ENCODE results near the gene CRBN. TPM values are rescaled to one million over a fixed set of nuclear protein-coding genes. Genes with fewer than 3 reads are reported as not detected.
A peak's percentile ranks its signal among the peaks of the same experiment; 100 is the strongest.

CRBN gene
- total and polyA plus RNA-seq, 10 donors, result 33.4 to 123 (median 82.0) TPM

- Histone ChIP-seq H3K4me3 (no peak overlapping the region), H3K36me3 (peaks cover 0 to 80% (median 42%) of the 10 kb centered on the region in 6 donors), H3K4me1 (peaks cover 8 to 60% (median 26%) of the 10 kb centered on the region in 6 donors), H3K9me3 (no peaks in the 10 kb centered on the region), H3K27ac (no peak overlapping the region), H3K27me3 (replicated peaks in 1 of 7) (no peaks in the 10 kb centered on the region)
- TF ChIP-seq POLR2A (IDR thresholded peaks at IDR 0.05), result no peak
- no peak for TF ChIP-seq CTCF (IDR thresholded peaks at IDR 0.05 in 8 of 11, conservative IDR thresholded peaks at IDR 0.05 in 3 of 11)
- TF ChIP-seq POLR2AphosphoS5 (IDR thresholded peaks at IDR 0.05), result no peak
- intact Hi-C loops (cut with DNase I; ENCODE audit: low total_unique reads), result no loop called here
- WGBS, 5 donors, result 77 to 88% (median 87%) methylated on average over 6 of the region's 6 CpGs
- no peak for DNase-seq
Measured at GRCh38 chr3:3133500-3133899, 46.0 kb downstream of the CRBN start.

GRCh38 chr3:3129579-3129978, 49.9 kb downstream of the CRBN start:
- 53 to 68% (median 62%) methylated on average over 5 of the region's 5 CpGs for WGBS, 5 donors
- Histone ChIP-seq H3K27me3 (replicated peaks in 1 of 7) (no peaks in the 10 kb centered on the region), H3K27ac (peak overlapping the region in 1 of 8 donors; percentile 9), H3K4me3 (no peak overlapping the region), H3K36me3 (peaks cover 0 to 47% (median 30%) of the 10 kb centered on the region in 6 donors), H3K4me1 (peaks cover 14 to 69% (median 43%) of the 10 kb centered on the region in 6 donors), H3K9me3 (no peaks in the 10 kb centered on the region)
- DNase-seq, result no peak
- no peak for TF ChIP-seq CTCF (IDR thresholded peaks at IDR 0.05 in 8 of 11, conservative IDR thresholded peaks at IDR 0.05 in 3 of 11)
- TF ChIP-seq POLR2AphosphoS5 (IDR thresholded peaks at IDR 0.05), result no peak
- no peak for TF ChIP-seq POLR2A (IDR thresholded peaks at IDR 0.05)
- intact Hi-C loops (cut with DNase I; ENCODE audit: low total_unique reads), result no loop called here

- H3K36me3 ChIP-seq, result peaks cover 0 to 28% (median 25%) of the 10 kb centered on the region in 6 donors
- peak overlapping the region; percentile 66 to 94 (median 82) for H3K4me3 ChIP-seq
- no peaks in the 10 kb centered on the region for H3K27me3 ChIP-seq (replicated peaks in 1 of 7)
- TF ChIP-seq CTCF (IDR thresholded peaks at IDR 0.05 in 8 of 11, conservative IDR thresholded peaks at IDR 0.05 in 3 of 11) (no peak), POLR2A (IDR thresholded peaks at IDR 0.05) (no peak), POLR2AphosphoS5 (IDR thresholded peaks at IDR 0.05) (no peak)
- H3K27ac ChIP-seq, result peak overlapping the region; percentile 92 to 97 (median 95)
- H3K9me3 ChIP-seq, result no peaks in the 10 kb centered on the region
- intact Hi-C loops (cut with DNase I; ENCODE audit: low total_unique reads), result no loop called here
- H3K4me1 ChIP-seq, result peaks cover 14 to 49% (median 40%) of the 10 kb centered on the region in 6 donors
- peak; percentile 72 for DNase-seq
- 36 to 43% (median 38%) methylated on average over 20 of the region's 20 CpGs for WGBS, 5 donors
Measured at GRCh38 chr3:3127432-3128010, 52.0 kb downstream of the CRBN start.

GRCh38 chr3:3126477-3127431, 52.7 kb downstream of the CRBN start, which contains the start of gene TRNT1:
Gene TRNT1 (plus strand): TSS chr3:3126940. CDS start chr3:3129041, 2,101 bp downstream.
- WGBS, 5 donors, result 1 to 3% (median 1%) methylated on average over 43 to 100 of the region's 100 CpGs
- peak within 1 kb of the TSS; percentile 92 to 97 (median 95) for H3K27ac ChIP-seq
- H3K4me3 ChIP-seq, result peak within 1 kb of the TSS; percentile 66 to 94 (median 82)
- peaks cover 14 to 49% (median 40%) of the 10 kb centered on the region in 6 donors for H3K4me1 ChIP-seq
- no peaks in the 10 kb centered on the region for H3K27me3 ChIP-seq (replicated peaks in 1 of 7)
- peaks cover 0 to 28% (median 25%) of the 10 kb centered on the region in 6 donors for H3K36me3 ChIP-seq
- no peaks in the 10 kb centered on the region for H3K9me3 ChIP-seq
- TF ChIP-seq POLR2AphosphoS5 (IDR thresholded peaks at IDR 0.05), result peak; percentile 99 to 100 (median 99)
- peak in 3 of 11 experiments; percentile 18 to 45 (median 25) for TF ChIP-seq CTCF (IDR thresholded peaks at IDR 0.05 in 8 of 11, conservative IDR thresholded peaks at IDR 0.05 in 3 of 11)
- peak; percentile 23 to 85 (median 81) for TF ChIP-seq POLR2A (IDR thresholded peaks at IDR 0.05)
- DNase-seq, result peak; percentile 98
- intact Hi-C loops (cut with DNase I; ENCODE audit: low total_unique reads), result no loop called here
